ENCODE data around the gene SIVA1.

GRCh38 chr14:104757681-104758392, 4.9 kb downstream of the SIVA1 start:
- no peak for TF ChIP-seq ZC3H10 (CRISPR knock-in tag; IDR thresholded peaks at IDR 0.05)
- no peak for TF ChIP-seq GLIS3 (CRISPR knock-in tag; IDR thresholded peaks at IDR 0.05)
- no peak for TF ChIP-seq POU6F1 (CRISPR knock-in tag; IDR thresholded peaks at IDR 0.05; ENCODE audit: borderline replicate concordance, low read depth)
- TF ChIP-seq ZNF8 (CRISPR knock-in tag; IDR thresholded peaks at IDR 0.05): no peak
- no peak for TF ChIP-seq ZNF565 (CRISPR knock-in tag; conservative IDR thresholded peaks at IDR 0.05; ENCODE audit: low read depth)
- no peak for TF ChIP-seq PATZ1 (CRISPR knock-in tag; IDR thresholded peaks at IDR 0.05; ENCODE audit: borderline replicate concordance)
- no peak for TF ChIP-seq ZNF70 (CRISPR knock-in tag; IDR thresholded peaks at IDR 0.05)
- TF ChIP-seq CSDC2 (CRISPR knock-in tag; IDR thresholded peaks at IDR 0.05): no peak
- no peak for TF ChIP-seq CREB5 (CRISPR knock-in tag; IDR thresholded peaks at IDR 0.05; ENCODE audit: low read depth)
- no peak for TF ChIP-seq PPARA (CRISPR knock-in tag; IDR thresholded peaks at IDR 0.05; ENCODE audit: borderline replicate concordance)
- TF ChIP-seq ARNTL (CRISPR knock-in tag; IDR thresholded peaks at IDR 0.05; ENCODE audit: borderline replicate concordance, low read depth): no peak

Measured in SK-N-SH treated with all-trans-retinoic acid at 6 μM for 48 hours (cell line).